Activated effector memory CD4-positive, alpha-beta T cell treated with Interleukin-2 at 50 U/mL for 16 hours (primary cell): Measurements from ENCODE around the gene PRKG1.
"Not testable (repeated sequence)": the region's sequence is repeated elsewhere in the genome, so short reads cannot be mapped to it uniquely, and the experiment has no call there.

ENCODE experiments used
- DNase-seq: peaks from one replicate; pipeline ENCODE4 v3.0.0-alpha.2; 2020

PRKG1 gene

GRCh38 chr10:51980752-51981151 is 906.5 kb downstream of the PRKG1 start:
- DNase-seq, result no peak

- no peak for DNase-seq
These were observed 907.4 kb downstream of the PRKG1 start for GRCh38 chr10:51981731-51982130.

- DNase-seq, result no peak
These were observed 909.2 kb downstream of the PRKG1 start for GRCh38 chr10:51983481-51983880.

- no peak for DNase-seq
These were observed 911.0 kb downstream of the PRKG1 start for GRCh38 chr10:51985336-51985735.

- no peak for DNase-seq
These were observed 912.2 kb downstream of the PRKG1 start for GRCh38 chr10:51986516-51986915.

GRCh38 chr10:51993475-51993874 is 919.2 kb downstream of the PRKG1 start:
- DNase-seq, result no peak

- DNase-seq, result no peak
These were observed 924.8 kb downstream of the PRKG1 start for GRCh38 chr10:51999096-51999495.

GRCh38 chr10:52004342-52004949 is 930.2 kb downstream of the PRKG1 start:
- DNase-seq, result no peak

- DNase-seq, result no peak
These were observed 932.8 kb downstream of the PRKG1 start for GRCh38 chr10:52007091-52007490.

- no peak for DNase-seq
These were observed 936.8 kb downstream of the PRKG1 start for GRCh38 chr10:52011118-52011517.

- no peak for DNase-seq
These were observed 944.8 kb downstream of the PRKG1 start for GRCh38 chr10:52019077-52019555.

GRCh38 chr10:52019656-52020055 is 945.4 kb downstream of the PRKG1 start:
- DNase-seq, result no peak

- no peak for DNase-seq
These were observed 945.9 kb downstream of the PRKG1 start for GRCh38 chr10:52020173-52020572.

GRCh38 chr10:52020702-52021101 is 946.4 kb downstream of the PRKG1 start:
- no peak for DNase-seq

- DNase-seq, result no peak
These were observed 952.9 kb downstream of the PRKG1 start for GRCh38 chr10:52027055-52027705.

GRCh38 chr10:52028523-52028858 is 954.2 kb downstream of the PRKG1 start:
- no peak for DNase-seq

GRCh38 chr10:52029628-52030027 is 955.3 kb downstream of the PRKG1 start:
- DNase-seq, result no peak

- no peak for DNase-seq
These were observed 955.9 kb downstream of the PRKG1 start for GRCh38 chr10:52030051-52030790.

- no peak for DNase-seq
These were observed 956.7 kb downstream of the PRKG1 start for GRCh38 chr10:52030975-52031374.

- DNase-seq, result no peak
These were observed 957.5 kb downstream of the PRKG1 start for GRCh38 chr10:52031771-52032170.

GRCh38 chr10:52032681-52033629 is 958.7 kb downstream of the PRKG1 start:
- DNase-seq, result no peak

- not testable (repeated sequence) for DNase-seq
These were observed 964.9 kb downstream of the PRKG1 start for GRCh38 chr10:52039002-52039793.
